DMS 273 treated with DMSO at 0.1 percent for 48 hours (cell line): ENCODE results near the gene GPR4.
"Not testable (repeated sequence)": the region's sequence is repeated elsewhere in the genome, so short reads cannot be mapped to it uniquely, and the experiment has no call there.

Experiments used
- DNase-seq: peaks from one replicate; lab custom pipeline; 2025; lab: John Stamatoyannopoulos, UW

Gene GPR4

GRCh38 chr19:45621976-45622503 is 20.0 kb upstream of the GPR4 start:
- no peak for DNase-seq

- no peak for DNase-seq
Observed at GRCh38 chr19:45621389-45621788, 19.4 kb upstream of the GPR4 start.

- no peak for DNase-seq
Observed at GRCh38 chr19:45616704-45617017, 14.6 kb upstream of the GPR4 start.

- DNase-seq, result peak; percentile 79
Observed at GRCh38 chr19:45615795-45616703, 14.0 kb upstream of the GPR4 start.

- DNase-seq, result not testable (repeated sequence)
Observed at GRCh38 chr19:45615056-45615455, 13.0 kb upstream of the GPR4 start.

GRCh38 chr19:45613926-45614725 is 12.1 kb upstream of the GPR4 start:
- no peak for DNase-seq

- no peak for DNase-seq
Observed at GRCh38 chr19:45608948-45609347, 6.9 kb upstream of the GPR4 start.

GRCh38 chr19:45607071-45608029 is 5.3 kb upstream of the GPR4 start:
- DNase-seq, result no peak

- DNase-seq, result no peak
Observed at GRCh38 chr19:45601115-45601514, 897 bp downstream of the GPR4 start.

- DNase-seq, result no peak
Observed at GRCh38 chr19:45600340-45600885, 1.6 kb downstream of the GPR4 start.

GRCh38 chr19:45599286-45599685 is 2.7 kb downstream of the GPR4 start:
- DNase-seq, result no peak

GRCh38 chr19:45598267-45599001 is 3.6 kb downstream of the GPR4 start:
- DNase-seq, result no peak

- no peak for DNase-seq
Observed at GRCh38 chr19:45597425-45598111, 4.4 kb downstream of the GPR4 start.

- DNase-seq, result no peak
Observed at GRCh38 chr19:45595814-45596213, 6.2 kb downstream of the GPR4 start.

GRCh38 chr19:45593520-45593919 is 8.5 kb downstream of the GPR4 start:
- DNase-seq, result no peak

- no peak for DNase-seq
Observed at GRCh38 chr19:45592366-45592765, 9.6 kb downstream of the GPR4 start.

- no peak for DNase-seq
Observed at GRCh38 chr19:45591638-45592005, 10.4 kb downstream of the GPR4 start.

GRCh38 chr19:45591004-45591637 is 10.9 kb downstream of the GPR4 start:
- no peak for DNase-seq

GRCh38 chr19:45590300-45591003 is 11.6 kb downstream of the GPR4 start:
- DNase-seq, result no peak
